Measurements from ENCODE around the gene EXOC1L. TPM values are rescaled to one million over a fixed set of nuclear protein-coding genes. Genes with fewer than 3 reads are reported as not detected.

EXOC1L gene
- total and polyA plus RNA-seq, 2 of the 13 experiments (the other 11 are each of a cell fraction or from before 2014, with no cell fraction given) = not detected

DNA sequence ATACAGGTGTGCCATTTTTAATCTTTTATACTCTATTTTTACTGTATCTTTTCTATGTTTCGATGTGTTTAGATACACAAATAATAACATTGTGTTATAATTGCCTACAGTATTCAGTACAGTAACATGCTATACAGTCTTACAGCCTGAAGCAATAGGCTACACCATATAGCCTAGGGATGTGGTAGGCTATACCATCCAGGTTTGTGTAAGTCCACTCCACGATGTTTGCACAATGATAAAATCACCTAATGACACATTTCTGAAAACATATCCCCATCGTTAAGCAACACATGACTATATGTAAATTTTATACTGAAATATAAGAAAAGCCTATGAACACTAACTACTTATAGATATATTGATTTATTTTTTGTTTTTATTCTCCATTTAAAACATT, 48.9 kb upstream of the EXOC1L start:
- 1% methylated on average over 3 of the region's 3 CpGs for WGBS (ENCODE audit: low lambda C conversion rate)
- ATAC-seq (no peak), DNase-seq (ENCODE audit: low spot score) (no peak), FAIRE-seq (no peak)
- H3K4me3 ChIP-seq (replicated peaks in 1 of 3; ENCODE audit: insufficient read depth in 1 of 3, low read depth in 2 of 3, low read length in 3 of 3) = no peak overlapping the region
- no peaks in the 10 kb centered on the region for H3K9me3 ChIP-seq (ENCODE audit: low read length)
- CTCF ChIA-PET (ENCODE audit: low intra/inter-chr PET ratio, low total read pairs) = no interaction called here
- H3K79me2 ChIP-seq (ENCODE audit: insufficient read depth, low read length) = no peaks in the 10 kb centered on the region
- TF ChIP-seq ZKSCAN8 (CRISPR knock-in tag; IDR thresholded peaks at IDR 0.05; ENCODE audit: borderline replicate concordance) = no peak
- TF ChIP-seq KDM1A (CRISPR knock-in tag; IDR thresholded peaks at IDR 0.05) = no peak
- TF ChIP-seq, protein P1, sequence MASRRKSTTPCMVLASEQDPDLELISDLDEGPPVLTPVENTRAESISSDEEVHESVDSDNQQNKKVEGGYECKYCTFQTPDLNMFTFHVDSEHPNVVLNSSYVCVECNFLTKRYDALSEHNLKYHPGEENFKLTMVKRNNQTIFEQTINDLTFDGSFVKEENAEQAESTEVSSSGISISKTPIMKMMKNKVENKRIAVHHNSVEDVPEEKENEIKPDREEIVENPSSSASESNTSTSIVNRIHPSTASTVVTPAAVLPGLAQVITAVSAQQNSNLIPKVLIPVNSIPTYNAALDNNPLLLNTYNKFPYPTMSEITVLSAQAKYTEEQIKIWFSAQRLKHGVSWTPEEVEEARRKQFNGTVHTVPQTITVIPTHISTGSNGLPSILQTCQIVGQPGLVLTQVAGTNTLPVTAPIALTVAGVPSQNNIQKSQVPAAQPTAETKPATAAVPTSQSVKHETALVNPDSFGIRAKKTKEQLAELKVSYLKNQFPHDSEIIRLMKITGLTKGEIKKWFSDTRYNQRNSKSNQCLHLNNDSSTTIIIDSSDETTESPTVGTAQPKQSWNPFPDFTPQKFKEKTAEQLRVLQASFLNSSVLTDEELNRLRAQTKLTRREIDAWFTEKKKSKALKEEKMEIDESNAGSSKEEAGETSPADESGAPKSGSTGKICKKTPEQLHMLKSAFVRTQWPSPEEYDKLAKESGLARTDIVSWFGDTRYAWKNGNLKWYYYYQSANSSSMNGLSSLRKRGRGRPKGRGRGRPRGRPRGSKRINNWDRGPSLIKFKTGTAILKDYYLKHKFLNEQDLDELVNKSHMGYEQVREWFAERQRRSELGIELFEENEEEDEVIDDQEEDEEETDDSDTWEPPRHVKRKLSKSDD (CRISPR knock-in tag; IDR thresholded peaks at IDR 0.05; ENCODE audit: low read depth) = no peak
- no peak for TF ChIP-seq CBX5 (CRISPR knock-in tag; IDR thresholded peaks at IDR 0.05; ENCODE audit: borderline replicate concordance)
- no peak for TF ChIP-seq SNAI1 (CRISPR knock-in tag; IDR thresholded peaks at IDR 0.05; ENCODE audit: borderline replicate concordance)
- TF ChIP-seq SKI (IDR thresholded peaks at IDR 0.05; ENCODE audit: partially characterized antibody) = no peak
- TF ChIP-seq ZFP41 (CRISPR knock-in tag; IDR thresholded peaks at IDR 0.05; ENCODE audit: borderline replicate concordance) = no peak
- no peak for TF ChIP-seq TOE1 (CRISPR knock-in tag; IDR thresholded peaks at IDR 0.05)
- TF ChIP-seq CEBPG (CRISPR knock-in tag; IDR thresholded peaks at IDR 0.05) = no peak
- TF ChIP-seq ZNF451 (CRISPR knock-in tag; IDR thresholded peaks at IDR 0.05) = no peak
- TF ChIP-seq ZZZ3 (CRISPR knock-in tag; IDR thresholded peaks at IDR 0.05; ENCODE audit: borderline replicate concordance) = no peak
- no peak for TF ChIP-seq HNF4G (IDR thresholded peaks at IDR 0.05; ENCODE audit: borderline replicate concordance, low read depth, low read length)
- TF ChIP-seq HNF4G (CRISPR knock-in tag; IDR thresholded peaks at IDR 0.05; ENCODE audit: borderline replicate concordance, low read depth) = no peak
- TF ChIP-seq FOXP1 (IDR thresholded peaks at IDR 0.05) = no peak
- TF ChIP-seq FOXP1 (CRISPR knock-in tag; IDR thresholded peaks at IDR 0.05) = no peak
- no peak for TF ChIP-seq ELF1 (CRISPR knock-in tag; IDR thresholded peaks at IDR 0.05)
- TF ChIP-seq, protein P2, sequence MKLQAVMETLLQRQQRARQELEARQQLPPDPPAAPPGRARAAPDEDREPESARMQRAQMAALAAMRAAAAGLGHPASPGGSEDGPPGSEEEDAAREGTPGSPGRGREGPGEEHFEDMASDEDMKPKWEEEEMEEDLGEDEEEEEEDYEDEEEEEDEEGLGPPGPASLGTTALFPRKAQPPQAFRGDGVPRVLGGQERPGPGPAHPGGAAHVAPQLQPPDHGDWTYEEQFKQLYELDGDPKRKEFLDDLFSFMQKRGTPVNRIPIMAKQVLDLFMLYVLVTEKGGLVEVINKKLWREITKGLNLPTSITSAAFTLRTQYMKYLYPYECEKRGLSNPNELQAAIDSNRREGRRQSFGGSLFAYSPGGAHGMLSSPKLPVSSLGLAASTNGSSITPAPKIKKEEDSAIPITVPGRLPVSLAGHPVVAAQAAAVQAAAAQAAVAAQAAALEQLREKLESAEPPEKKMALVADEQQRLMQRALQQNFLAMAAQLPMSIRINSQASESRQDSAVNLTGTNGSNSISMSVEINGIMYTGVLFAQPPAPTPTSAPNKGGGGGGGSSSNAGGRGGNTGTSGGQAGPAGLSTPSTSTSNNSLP (IDR thresholded peaks at IDR 0.05; ENCODE audit: low read depth, low read length) = no peak
- TF ChIP-seq, protein P3, sequence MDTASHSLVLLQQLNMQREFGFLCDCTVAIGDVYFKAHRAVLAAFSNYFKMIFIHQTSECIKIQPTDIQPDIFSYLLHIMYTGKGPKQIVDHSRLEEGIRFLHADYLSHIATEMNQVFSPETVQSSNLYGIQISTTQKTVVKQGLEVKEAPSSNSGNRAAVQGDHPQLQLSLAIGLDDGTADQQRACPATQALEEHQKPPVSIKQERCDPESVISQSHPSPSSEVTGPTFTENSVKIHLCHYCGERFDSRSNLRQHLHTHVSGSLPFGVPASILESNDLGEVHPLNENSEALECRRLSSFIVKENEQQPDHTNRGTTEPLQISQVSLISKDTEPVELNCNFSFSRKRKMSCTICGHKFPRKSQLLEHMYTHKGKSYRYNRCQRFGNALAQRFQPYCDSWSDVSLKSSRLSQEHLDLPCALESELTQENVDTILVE (CRISPR knock-in tag; IDR thresholded peaks at IDR 0.05) = no peak
- TF ChIP-seq, protein P4, sequence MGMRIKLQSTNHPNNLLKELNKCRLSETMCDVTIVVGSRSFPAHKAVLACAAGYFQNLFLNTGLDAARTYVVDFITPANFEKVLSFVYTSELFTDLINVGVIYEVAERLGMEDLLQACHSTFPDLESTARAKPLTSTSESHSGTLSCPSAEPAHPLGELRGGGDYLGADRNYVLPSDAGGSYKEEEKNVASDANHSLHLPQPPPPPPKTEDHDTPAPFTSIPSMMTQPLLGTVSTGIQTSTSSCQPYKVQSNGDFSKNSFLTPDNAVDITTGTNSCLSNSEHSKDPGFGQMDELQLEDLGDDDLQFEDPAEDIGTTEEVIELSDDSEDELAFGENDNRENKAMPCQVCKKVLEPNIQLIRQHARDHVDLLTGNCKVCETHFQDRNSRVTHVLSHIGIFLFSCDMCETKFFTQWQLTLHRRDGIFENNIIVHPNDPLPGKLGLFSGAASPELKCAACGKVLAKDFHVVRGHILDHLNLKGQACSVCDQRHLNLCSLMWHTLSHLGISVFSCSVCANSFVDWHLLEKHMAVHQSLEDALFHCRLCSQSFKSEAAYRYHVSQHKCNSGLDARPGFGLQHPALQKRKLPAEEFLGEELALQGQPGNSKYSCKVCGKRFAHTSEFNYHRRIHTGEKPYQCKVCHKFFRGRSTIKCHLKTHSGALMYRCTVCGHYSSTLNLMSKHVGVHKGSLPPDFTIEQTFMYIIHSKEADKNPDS (CRISPR knock-in tag; IDR thresholded peaks at IDR 0.05) = no peak
- intact Hi-C loops (cut with micrococcal nuclease; ENCODE audit: unreplicated experiment) (no loop called here), in situ Hi-C loops (cut with HindIII; ENCODE audit: extremely low pct_ligation_motif_present, low pct_unique_long_range_greater_than_20kb) (no loop called here)
- H3K36me3 ChIP-seq (replicated peaks in 1 of 2; ENCODE audit: control insufficient read depth in 1 of 2, insufficient read depth in 2 of 2, low read length in 2 of 2) = no peaks in the 10 kb centered on the region
- H3K9ac ChIP-seq (ENCODE audit: insufficient read depth, low read depth, low read length) = no peak overlapping the region
- no peaks in the 10 kb centered on the region for H3K27me3 ChIP-seq (ENCODE audit: control insufficient read depth in 1 of 2, insufficient read depth in 2 of 2, low read length in 2 of 2)
- no peaks in the 10 kb centered on the region for H3K4me1 ChIP-seq (ENCODE audit: insufficient read depth, low read length)
- H4K20me1 ChIP-seq (ENCODE audit: insufficient read depth, low read length) = no peaks in the 10 kb centered on the region
- no peak overlapping the region for H3K27ac ChIP-seq (ENCODE audit: extremely low read length, insufficient read depth, low read length)
- H3K4me2 ChIP-seq (ENCODE audit: low read depth, low read length) = no peak overlapping the region
- no TSS peak for BruUV-seq (replicated peaks)
- POLR2A ChIA-PET = no interaction called here
- H2AFZ ChIP-seq (ENCODE audit: low read length) = no peak overlapping the region

Data from HepG2 (cell line).